ENCODE data around the gene H6PD. TPM values are rescaled to one million over a fixed set of nuclear protein-coding genes. Genes with fewer than 3 reads are reported as not detected.

Gene H6PD
- total RNA-seq, 1 donor from 2014 or later, result 43.7 TPM

DNA sequence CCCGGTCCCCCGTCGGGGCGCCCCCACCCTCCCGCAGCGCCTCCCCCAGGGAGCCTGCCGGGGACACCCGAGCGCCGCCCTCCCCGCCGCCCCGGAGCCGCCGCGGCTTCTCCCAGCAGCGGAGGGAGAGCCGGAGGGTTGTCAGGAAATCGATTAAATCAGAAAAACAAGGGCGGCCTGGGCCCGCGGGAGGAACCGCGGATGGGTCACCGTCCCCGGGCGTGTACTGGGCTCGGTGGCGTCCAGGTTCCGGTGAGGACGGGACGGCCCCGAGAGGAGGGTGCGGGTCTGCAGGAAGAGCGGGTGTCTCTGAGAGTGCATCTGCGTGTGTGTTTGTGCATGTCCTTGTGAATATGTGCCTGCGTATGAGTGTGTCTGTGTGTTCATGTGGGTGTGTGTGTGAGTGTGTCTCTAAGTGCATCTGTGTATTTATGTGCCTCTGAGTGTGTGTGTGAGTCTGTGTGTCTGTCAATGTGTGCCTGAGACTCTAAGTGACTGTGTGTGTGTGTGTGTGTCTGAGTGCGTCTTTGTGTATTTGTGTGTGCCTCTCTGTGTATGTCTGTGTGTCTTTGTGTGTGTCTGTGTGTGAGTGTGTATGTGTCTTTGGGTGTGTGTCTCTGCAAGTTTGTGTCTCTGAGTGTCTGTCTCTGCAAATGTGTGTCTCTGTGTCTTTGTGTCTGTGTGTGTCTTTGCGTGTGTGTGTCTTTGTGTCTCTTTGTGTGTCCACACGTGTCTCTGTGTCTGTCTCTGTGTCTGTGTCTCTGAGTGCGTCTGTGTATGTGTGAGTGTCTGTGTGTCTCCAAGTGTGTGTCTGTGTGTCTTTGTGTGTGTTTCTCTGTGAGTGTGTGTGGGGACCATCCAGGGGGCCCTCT is 59.2 kb downstream of the H6PD start:
- ATAC-seq, result peak; percentile 49

DNA sequence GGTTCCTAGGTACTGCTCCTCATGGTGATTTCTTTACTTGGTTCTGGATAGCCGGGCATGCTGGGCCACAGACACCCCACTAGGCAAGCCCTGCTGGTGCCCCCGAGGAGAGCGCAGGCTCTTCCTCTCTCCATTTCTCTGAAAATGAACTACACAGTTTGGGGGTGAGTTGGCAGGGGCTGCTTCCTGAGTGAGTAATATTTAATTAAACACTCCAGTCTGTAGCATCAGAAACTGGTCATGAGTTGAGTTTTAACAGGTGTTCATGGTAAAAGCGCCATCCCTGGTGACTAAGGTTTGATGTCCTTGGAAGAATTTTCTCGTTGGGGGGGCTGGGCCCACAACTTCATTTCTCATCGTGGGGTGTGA is 59.8 kb downstream of the H6PD start:
- no peak for DNase-seq
- H3K4me1 ChIP-seq, result peaks cover 40% of the 10 kb centered on the region
- intact Hi-C loops (cut with DNase I), result loop anchor here (5.0 kb wide), 1 partner anchor 158 kb away; no protein-coding TSS in a partner anchor

More for the DNA sequence above, 59.2 kb downstream of the H6PD start:
- H3K36me3 ChIP-seq, result no peaks in the 10 kb centered on the region
- H3K27me3 ChIP-seq, result no peaks in the 10 kb centered on the region
- TF ChIP-seq, protein P1, sequence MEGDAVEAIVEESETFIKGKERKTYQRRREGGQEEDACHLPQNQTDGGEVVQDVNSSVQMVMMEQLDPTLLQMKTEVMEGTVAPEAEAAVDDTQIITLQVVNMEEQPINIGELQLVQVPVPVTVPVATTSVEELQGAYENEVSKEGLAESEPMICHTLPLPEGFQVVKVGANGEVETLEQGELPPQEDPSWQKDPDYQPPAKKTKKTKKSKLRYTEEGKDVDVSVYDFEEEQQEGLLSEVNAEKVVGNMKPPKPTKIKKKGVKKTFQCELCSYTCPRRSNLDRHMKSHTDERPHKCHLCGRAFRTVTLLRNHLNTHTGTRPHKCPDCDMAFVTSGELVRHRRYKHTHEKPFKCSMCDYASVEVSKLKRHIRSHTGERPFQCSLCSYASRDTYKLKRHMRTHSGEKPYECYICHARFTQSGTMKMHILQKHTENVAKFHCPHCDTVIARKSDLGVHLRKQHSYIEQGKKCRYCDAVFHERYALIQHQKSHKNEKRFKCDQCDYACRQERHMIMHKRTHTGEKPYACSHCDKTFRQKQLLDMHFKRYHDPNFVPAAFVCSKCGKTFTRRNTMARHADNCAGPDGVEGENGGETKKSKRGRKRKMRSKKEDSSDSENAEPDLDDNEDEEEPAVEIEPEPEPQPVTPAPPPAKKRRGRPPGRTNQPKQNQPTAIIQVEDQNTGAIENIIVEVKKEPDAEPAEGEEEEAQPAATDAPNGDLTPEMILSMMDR (IDR thresholded peaks at IDR 0.05), result no peak
- peak overlapping the region; percentile 87 for H3K4me3 ChIP-seq
- H3K9me3 ChIP-seq, result peaks cover 2% of the 10 kb centered on the region
- intact Hi-C loops (cut with DNase I), result loop anchor here (5.0 kb wide), 1 partner anchor 159 kb away; no protein-coding TSS in a partner anchor
- peak; percentile 81 for DNase-seq
- H3K4me1 ChIP-seq, result peaks cover 40% of the 10 kb centered on the region
- H3K27ac ChIP-seq, result peak overlapping the region; percentile 86

DNA sequence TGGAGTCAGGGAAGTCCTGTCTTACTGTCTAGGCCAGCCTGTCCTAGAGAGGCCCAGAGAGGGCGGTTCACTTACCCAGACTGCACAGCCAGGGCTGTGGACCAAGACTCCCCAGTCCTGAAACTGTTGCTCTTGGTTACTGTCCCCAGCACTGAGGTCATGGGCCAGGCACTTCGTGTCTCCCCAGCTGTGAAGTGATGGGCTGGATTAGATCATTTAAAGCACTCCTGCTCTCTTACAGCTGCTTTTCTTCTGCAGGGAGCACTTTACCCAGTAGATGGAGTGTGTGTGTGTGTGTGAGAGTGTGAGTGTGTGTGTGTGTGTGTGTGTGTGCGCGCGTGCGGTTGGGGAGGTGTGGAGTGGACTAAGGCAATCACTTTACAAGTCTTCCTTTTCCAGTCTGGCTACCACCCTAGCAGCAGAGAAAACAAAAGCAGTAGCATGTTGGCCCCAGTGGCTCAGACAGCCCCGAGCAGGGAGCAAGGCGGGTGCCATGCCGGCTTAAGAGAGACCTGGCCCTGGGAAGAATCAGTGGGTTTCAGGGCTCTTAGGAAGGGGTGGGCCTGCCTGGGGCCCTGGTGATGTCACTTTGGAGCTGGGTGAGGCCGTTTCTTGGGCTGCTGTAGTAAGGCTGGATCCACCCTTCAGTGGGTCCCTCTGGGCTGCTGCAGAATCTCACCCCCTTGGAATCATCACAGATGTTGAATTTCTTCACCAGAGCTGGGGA is 60.5 kb downstream of the H6PD start:
- peaks cover 39% of the 10 kb centered on the region for H3K4me1 ChIP-seq
- ATAC-seq (peak; percentile 17), DNase-seq (no peak)
- H3K27me3 ChIP-seq, result no peaks in the 10 kb centered on the region
- TF ChIP-seq, protein P1 (IDR thresholded peaks at IDR 0.05), result no peak
- H3K36me3 ChIP-seq, result no peaks in the 10 kb centered on the region
- H3K4me3 ChIP-seq, result peak overlapping the region; percentile 87
- intact Hi-C loops (cut with DNase I), result loop anchor here (5.0 kb wide), 1 partner anchor 157 kb away; no protein-coding TSS in a partner anchor
- no peaks in the 10 kb centered on the region for H3K9me3 ChIP-seq
- peak overlapping the region; percentile 86 for H3K27ac ChIP-seq

More for the DNA sequence above, 59.8 kb downstream of the H6PD start:
- H3K27ac ChIP-seq, result peak overlapping the region; percentile 86
- TF ChIP-seq, protein P1 (IDR thresholded peaks at IDR 0.05), result no peak
- peak; percentile 1 for ATAC-seq
- no peaks in the 10 kb centered on the region for H3K27me3 ChIP-seq
- H3K36me3 ChIP-seq, result no peaks in the 10 kb centered on the region
- H3K9me3 ChIP-seq, result no peaks in the 10 kb centered on the region
- peak overlapping the region; percentile 87 for H3K4me3 ChIP-seq

DNA sequence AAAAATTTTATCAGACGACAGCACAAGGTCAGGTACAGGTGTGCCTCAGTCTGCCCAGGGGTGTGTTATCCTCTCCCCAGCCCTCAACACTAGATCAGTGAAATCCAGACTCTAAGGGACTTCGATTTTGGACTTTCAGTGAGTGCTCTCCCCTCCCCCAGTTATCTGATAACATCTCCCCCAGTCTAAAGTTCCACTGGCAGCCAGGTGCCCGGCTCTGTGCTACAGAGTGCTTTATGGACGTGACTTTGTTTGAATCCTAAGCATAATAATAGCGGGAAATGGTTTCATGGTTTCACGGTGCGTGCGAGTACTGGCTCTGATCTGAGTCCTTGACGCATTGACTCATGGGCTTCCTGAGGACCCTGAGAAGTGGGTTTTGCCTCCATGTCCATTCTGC is 61.3 kb downstream of the H6PD start:
- ATAC-seq (no peak), DNase-seq (no peak)
- Histone ChIP-seq H3K9me3 (no peaks in the 10 kb centered on the region), H3K27ac (no peak overlapping the region), H3K4me3 (no peak overlapping the region), H3K36me3 (no peaks in the 10 kb centered on the region), H3K27me3 (no peaks in the 10 kb centered on the region), H3K4me1 (peaks cover 38% of the 10 kb centered on the region)
- TF ChIP-seq, protein P1 (IDR thresholded peaks at IDR 0.05), result no peak
- intact Hi-C loops (cut with DNase I), result no loop called here

DNA sequence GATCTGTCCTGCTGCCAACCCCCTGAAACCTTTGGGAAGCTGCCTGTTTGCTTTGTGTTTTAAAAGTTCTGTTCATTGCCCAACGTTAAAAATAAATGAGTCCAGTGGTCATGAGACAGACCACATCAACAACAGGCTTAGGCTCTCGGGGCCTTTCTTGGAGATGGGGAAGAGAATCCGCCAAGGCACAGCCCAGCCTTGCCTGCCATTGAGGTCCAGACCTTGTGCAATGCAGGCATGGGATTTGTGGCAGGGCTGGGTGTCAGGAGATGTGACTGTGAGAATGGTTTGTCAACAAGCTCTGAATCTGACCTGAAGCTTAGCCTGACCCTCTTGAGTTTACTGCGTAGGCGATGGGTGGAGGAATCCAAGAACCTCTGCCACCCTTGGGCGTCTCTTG is 62.3 kb downstream of the H6PD start:
- DNase-seq, result no peak
- H3K4me1 ChIP-seq, result peaks cover 37% of the 10 kb centered on the region
- no peaks in the 10 kb centered on the region for H3K9me3 ChIP-seq
- TF ChIP-seq, protein P1 (IDR thresholded peaks at IDR 0.05), result no peak
- no peak for ATAC-seq
- H3K36me3 ChIP-seq, result no peaks in the 10 kb centered on the region
- H3K27me3 ChIP-seq, result no peaks in the 10 kb centered on the region
- intact Hi-C loops (cut with DNase I), result no loop called here
- no peak overlapping the region for H3K27ac ChIP-seq
- H3K4me3 ChIP-seq, result no peak overlapping the region

All from upper lobe of right lung (tissue), 1 donor.